ENCODE measurements around the gene BAG5.
"Not testable (repeated sequence)": the region's sequence is repeated elsewhere in the genome, so short reads cannot be mapped to it uniquely, and the experiment has no call there.

Gene BAG5

DNA sequence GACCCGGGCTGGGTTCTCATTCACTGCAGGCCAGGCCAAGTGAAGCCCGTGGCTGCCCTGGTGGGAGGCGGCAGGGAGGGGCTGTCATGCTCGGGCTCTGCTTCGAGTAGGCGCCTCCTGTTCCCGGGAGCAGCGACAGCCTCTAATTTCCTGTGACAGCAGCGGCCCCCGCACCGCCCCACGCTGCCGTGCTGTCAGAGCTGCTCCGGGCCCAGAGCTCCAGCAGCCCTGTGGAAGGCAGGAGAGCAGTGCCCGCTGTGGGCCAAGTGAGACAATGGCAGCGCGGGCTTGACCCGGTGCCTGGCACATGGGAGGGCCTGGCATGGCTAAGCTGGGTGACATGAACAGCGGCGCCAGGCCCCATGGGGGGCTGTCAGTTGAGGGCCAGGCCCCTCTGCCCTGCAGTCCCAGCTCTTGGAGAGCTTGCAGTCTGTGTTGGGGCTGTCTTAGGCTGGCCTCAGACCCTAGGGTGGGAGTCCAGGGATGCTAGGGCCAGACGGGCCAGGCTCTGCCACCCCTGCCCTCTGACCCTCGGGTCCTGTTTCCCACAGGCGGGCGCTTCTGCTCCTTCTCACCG is 28.4 kb downstream of the BAG5 start:
- no peak for DNase-seq

DNA sequence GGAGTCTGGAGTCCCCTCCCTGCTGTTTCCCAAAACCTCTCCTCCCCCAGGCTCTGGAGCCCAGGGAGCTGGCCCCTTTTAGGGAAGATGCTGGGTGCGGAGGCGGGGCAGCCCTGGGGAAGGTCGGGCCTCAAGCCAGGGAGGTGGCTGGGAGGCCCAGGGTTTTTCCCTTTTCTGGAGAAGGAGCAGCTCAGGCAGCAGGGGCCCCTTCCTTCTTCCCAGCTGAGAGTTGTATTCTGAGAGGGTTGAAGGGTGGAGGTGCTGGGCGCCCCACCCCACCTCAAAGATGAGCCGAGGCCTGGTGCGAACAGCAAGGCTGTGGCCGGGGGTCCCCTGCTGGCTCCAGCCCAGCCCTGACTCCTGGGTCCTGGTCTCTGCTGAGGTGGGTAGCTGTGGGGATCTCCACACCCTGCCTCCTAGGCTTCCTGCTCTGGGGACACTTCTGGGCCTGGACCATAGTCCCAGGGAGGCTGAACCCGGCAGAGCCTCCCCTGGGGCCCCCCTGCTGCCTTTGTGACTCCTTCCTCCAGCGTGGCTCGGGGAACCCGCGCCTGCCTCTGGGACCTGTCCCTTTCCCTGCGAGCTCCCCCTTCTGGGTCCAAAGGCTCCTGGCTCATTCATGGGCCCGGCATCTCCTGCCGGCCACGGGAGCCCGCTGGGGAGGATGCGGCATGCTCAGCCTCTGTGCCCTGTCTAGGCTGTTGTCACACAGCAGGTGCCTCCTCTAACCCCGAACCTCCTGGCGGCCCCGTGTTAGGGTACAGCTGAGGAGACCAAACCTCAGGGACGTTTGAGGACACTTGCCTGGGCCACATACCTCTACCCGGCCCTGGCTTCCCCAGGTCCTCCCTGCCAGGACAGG is 29.1 kb downstream of the BAG5 start:
- DNase-seq, result no peak

DNA sequence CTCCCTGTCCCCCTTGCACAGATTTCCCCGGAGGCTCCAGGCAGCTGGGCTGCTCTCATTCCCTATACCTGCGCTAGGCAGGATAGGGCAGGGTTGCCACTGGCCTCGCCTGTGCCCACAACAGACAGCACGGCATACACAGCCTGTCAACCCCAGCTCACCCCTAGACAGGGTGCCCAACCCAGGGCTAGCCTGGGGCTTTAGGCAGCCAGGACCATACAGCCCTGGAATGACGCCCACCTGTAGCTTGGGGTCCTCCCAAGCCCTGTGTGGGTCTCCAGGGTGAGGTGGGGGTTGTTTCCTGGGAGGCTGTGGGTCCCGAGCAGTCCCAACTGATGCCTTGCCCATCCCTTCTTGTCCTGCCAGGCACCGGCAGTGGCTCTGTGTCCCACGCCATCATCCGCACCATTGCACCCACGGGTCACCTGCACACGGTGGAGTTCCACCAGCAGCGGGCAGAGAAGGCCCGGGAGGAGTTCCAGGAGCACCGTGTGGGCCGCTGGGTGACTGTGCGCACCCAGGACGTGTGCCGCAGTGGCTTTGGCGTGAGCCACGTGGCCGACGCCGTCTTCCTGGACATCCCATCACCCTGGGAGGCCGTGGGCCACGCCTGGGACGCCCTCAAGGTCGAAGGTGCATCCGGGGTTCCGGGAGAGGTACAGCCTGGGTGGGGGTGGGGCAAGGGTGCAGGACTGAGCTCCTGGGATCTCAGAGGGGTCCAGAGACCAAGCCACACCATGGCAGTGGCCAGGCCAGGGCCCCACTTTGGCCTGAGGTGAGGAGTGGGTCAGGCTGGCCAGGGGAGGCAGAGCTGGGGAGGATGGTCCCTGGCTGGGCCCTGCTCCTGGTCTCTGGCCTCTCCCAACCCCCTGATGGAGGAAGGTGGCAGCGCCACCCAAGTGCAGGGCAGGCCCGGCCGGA is 30.0 kb downstream of the BAG5 start:
- no peak for DNase-seq

DNA sequence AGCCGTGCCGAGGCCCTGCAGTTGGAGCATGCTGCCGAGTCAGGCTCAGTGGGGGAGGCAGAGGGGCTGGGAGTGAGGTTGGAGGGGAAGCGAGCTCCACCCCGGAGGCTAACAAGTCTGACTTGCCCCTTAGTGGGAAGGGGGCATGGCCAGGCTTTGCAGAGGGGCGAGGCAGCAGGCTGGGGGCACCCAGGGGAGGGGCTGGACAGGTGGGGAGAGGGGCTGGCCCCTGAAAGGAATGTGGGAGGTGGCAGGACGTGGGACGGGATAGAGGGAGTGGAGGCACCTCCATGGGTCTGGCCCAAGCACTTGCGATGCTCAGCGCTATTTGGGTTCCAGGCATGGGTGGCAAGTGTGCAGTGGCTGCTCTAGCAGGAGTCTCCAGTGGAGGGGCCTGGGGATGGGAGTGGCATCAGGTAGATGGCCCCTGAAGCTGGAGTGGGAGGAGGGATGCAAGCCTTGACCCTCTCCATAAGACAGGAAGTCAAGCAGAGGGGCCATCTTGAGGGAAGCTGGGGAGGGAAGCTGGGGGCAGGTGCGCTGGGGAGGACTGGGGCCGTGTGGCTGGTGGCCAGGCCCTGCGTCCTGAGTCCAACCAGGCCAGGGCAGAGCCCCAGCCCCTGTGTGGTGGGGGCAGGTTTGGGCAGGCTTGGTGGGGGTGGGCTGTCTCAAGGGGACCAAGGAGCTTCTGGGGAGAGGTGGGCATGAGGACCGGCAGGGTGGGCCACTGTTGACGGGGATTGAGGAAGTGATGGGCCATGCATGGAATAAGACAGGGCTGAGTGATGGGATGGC is 30.8 kb downstream of the BAG5 start:
- no peak for DNase-seq

DNA sequence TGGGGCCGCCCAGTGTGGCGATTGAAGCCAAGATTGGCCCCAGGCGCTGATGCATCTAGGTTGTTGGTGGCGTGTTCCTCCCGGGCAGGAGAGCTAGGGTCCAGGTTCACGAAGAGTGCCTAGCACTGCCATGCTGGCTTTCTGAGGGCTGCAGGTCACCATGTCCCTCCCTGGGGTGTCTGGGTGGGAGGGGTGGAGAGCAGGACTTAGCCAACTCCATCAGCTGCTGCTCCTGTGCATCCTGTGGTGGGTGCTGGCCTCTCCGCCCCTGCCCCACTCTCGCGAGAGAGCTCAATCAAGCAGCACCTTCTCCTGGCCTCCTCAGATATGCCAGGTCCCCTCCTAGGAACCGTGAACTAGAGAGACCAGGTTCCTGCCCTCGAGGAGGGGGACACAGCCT is 31.6 kb downstream of the BAG5 start:
- DNase-seq, result no peak

DNA sequence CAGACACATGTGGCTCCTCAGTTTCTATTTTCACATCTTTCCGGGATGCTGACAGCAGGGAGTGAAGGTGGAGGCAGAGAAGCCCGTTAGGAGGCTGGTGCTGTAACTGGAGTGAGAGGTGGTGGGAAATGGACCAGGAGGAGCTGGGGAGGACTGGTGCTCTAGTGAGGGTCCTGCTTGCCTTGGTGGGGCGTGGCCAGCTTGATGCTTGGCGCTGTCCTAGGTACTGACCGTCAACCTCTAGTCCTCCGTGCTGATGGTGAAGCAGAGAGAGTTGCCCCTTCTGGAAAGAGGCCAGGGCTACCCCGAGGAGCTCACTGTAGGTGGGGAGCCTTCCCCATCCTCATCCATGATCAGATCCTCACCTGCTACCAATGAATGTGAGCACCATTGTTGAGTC is 32.1 kb downstream of the BAG5 start:
- no peak for DNase-seq

DNA sequence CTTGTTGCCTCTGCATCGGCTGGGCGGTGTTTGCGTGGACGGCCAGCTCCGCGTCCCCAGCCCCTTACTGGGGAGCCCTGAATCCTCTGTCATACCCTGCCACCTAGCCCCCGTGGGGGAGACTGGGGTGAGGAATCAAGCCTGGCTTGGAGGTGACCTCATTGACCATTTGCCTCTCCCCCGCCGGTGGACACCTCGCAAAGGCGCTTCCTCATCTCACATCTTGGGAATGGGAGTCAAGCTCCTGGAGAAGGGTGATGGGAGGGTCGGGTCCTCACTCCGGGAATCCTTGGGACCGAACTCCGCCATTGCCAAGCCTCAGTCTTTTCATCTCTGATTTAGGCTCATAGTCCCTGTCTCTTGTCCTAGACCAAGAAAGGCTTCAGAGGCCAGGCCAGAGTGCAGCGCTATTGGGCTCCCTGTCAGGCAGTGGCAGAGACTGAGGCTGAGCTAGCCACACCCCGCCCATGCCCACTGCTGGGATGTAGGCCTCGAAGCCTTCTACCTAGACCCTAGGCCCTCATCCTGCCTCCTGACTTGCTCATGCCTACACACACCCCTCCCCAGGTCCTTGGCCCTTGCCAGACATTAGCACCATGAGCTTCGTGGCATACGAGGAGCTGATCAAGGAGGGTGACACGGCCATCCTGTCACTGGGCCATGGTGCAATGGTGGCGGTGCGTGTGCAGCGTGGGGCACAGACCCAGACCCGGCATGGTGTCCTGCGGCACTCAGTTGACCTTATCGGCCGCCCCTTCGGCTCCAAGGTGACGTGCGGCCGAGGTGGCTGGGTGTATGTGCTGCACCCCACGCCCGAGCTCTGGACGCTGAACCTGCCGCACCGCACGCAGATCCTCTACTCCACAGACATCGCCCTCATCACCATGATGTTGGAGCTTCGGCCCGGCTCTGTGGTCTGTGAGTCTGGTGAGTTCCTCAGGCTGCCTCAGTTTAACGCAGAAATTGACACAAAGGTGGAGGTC is 32.8 kb downstream of the BAG5 start:
- no peak for DNase-seq

DNA sequence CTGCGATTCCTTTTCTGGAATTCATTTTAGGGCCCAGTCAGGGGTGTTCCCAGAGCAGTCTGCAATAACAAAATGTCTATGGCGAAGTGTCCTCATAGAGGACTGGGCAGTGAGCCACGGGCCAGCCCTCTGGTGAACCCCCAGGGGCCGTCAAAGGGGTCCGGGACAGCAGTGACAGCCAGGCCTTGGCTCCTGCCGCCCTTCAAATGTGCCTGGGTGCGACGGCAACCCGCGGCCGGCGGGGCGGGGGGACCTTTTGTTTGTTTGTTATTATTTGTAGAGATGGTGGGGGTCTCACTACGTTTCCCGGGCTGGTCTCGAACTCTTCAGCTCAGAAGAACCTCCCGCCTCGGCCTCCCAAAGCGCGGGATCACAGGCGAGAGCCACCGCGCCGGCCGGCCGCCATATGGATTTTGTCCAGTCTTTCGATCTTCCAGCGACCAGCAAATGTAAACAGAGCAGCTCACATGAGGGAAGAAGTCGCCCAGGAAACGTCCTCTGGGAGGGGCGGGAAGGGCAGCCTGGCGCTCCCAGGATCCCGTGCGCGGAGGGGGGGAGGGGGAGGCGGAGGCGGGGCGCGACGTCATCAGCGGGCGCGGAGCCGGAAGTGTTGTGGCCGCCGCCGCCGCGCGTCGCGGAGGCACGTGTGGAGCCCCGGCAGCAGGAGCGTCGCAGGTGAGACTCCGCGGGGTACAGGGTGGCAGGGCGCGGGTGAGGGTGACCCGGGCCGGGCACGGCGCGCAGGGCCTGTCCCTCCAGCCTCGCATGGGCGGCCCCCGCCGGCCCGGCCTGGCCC is 33.7 kb downstream of the BAG5 start, which contains the start of gene TRMT61A:
TSS of gene TRMT61A (plus strand) at position 610 of the 796 bp plus-strand sequence. CDS start 783 bp downstream, outside the sequence.
- peak; percentile 63 to 75 for DNase-seq

DNA sequence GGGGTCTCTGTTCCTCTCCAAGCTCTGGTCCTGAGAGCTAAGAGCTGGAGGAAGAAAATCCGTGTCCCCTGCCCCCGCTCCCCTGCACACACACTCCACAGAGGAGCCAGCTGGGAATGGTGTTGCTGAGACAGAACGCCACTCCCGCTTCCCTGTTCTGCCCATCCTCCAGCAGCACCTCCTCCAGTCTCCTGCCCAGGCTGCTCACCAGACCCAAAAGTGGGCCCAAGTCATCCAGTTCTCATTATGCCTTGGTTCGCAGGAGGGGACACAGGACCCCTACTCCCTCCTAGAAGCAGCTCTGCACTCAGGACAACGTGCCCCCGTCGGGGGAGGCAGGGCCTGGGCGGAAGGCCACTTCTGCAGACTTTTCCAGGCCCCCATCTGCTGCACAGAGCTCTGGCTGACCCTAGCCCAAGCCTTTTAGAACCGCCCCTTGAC is 34.3 kb downstream of the BAG5 start:
- no peak for DNase-seq

DNA sequence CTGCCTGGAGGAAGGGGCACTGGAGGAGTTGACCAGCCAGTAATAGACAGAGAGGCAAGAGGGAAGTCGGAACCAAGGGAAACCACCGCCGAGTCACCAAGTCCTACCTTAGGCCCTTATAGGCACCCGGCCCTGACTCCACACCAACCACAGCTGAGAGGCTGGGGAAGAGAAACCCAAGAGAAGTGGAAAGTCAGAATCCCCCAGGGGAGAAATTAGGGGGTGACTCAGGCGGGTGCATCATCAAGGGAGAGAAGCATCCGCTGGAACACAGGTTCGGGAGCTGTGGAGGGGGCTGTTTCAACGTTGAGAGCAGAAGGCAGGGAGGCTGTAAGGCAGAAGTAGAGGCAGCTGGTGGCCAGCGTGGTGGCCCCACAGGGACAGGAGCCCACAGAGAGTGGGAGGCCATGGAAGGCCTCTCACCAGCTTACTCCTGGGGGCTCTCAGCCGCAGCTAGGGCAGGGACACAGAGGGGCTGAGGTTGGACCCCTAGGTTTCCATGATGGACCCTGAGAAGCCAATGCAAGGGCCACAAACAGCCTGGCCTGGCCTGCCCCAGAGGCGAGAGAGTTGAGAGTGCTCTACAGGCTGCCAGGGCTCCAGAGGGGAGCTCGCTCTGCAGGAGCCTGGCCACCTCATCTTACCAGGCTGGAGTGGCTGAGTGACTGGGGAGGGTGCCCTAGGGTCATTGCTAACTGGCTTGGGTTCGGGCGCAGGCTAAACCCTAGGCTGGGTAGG is 34.9 kb downstream of the BAG5 start:
- DNase-seq, result no peak

DNA sequence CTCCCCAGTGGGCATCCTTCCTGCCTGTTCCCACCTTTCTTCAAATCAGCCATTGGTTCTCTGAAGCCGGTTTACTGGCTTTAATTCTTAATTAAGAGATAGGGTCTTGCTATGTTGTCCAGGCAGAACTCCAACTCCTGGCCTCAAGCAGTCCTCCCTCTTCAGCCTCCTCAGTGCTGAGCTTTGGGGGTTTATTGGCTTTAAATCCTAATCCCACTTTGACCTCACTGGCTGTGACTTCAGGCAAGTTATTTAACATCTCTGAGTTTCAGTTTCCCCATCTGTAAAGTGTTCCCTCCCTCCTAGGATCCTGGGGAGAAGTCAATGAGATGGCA is 35.6 kb downstream of the BAG5 start:
- no peak for DNase-seq

DNA sequence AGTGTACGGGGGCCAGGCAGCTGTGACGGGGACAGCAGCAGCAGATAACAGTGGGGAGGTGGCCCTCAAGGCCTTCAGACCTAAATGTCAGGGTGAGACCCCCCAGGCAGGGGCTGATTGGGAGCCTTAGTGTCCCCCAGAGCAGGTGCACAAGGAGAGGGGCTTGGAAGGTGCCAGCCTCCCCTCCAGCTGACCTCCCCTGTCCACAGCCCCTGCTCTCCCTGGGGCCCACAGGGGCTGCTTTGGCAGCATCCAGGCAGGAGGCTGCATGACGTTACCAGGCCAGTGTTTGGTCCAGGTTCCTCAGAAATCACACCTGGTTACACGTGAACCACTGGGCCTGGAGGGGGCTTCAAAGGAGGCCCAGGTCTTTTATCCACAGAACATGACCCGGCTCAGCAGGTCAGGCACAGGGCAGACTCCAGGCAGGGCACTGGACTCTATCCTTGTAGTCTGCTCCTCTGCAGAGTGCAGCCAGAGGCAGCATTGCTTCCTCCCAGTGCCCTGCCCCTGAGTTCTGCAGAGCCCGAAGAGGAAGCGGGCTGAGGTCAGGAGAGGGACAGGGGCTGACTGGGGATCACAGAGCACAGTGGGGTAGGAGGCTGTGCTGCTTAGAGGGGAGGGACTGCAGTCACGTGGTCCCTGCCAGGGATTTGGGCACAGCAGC is 36.1 kb downstream of the BAG5 start:
- no peak for DNase-seq

DNA sequence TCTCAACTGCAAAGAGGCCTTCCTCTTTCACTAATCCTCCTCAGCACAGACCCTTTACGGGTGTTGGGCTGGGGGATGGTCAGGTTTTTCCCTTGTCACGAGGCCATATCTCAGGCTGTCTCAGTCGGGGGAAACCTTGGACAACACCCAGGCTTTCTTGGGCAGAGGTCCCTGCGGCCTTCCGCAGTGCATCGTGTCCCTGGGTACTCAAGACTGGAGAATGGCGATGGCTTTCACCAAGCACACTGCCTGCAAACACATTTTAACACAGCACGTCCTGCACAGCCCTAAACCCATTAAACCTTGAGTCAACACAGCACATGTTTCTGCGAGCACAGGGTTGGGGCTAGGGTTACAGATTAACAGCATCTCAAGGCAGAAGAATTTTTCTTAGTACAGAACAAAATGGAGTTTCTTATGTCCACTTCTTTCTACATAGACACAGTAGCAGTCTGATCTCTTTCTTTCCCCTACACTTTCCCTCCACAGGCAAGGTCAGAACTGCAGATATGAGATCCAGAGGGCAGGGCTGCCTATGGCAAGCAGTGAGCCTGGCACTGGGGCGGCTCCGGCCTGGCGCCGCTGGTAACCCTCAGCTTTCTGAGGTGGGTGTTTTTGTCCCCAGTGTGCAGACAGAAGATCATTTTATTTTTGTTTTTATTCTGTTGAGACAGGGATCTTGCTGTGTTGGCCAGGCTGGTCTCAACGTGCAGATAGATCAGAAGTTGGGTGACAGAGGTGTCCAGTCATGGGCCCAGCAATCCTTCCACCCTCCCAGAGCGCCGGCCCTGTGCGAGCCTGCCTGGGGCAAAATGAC is 36.8 kb downstream of the BAG5 start:
- DNase-seq, result not testable (repeated sequence)

DNA sequence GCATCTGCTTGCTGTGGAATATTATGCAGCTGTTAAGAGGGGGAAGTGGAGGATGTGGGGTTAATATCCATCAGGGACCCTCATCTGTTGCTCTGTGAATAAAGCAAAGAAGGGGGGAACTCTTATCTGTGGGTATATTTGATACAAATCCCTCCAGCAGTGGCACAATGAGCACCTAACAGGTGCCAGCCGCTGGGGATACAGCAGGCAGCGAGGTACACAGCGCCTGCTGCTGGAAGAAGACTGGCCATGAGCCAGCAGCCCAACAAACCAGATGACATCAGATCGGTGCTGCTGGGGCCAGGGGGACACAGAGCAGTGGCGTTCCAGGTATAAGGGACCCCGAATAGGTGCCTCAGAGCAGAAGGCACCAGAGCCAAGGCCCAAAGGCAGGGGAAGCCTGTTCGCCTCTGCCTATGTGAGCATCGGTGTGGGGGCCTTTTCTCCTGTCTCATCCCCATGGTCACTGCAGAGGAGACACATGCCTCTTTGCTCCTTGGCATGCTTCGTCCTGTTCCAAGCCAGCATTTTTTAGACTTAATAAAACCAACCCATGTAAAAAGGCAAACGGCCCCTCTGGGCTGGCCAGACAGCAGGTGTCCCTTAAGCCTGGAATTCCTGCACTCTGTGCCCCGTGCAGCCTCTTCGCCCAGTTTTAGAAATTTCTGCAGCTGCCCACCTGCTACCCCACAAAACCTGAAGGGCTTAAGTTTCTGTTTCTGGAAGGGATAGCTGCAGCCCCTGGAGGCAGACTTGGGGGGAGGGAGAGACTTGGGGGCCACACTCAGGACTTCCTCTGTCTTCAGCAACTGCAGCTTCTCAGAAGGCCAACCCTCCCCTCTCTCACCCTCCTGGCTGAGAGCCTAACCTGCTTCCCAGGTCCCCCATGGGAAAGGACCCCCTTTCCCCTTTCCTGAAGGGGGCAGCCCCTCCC is 38.2 kb downstream of the BAG5 start:
- DNase-seq, result no peak

DNA sequence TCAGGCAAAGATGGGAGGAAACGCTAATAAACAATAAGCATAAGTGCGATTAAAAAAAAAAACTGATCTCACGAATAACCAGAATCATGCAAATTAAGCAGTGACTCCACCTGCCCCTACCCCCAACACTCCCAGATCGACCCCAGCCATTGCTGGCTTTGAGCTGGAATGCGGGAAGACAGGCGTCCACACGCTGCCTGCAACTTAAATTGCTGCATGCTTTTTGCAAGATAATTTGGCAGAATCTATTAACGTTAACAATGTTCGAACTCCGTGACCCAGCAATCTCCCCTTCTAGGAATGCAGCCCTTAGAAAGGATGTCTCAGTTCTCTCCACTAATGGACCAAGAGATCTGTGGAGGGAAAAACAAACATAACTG is 38.9 kb downstream of the BAG5 start:
- DNase-seq, result no peak

DNA sequence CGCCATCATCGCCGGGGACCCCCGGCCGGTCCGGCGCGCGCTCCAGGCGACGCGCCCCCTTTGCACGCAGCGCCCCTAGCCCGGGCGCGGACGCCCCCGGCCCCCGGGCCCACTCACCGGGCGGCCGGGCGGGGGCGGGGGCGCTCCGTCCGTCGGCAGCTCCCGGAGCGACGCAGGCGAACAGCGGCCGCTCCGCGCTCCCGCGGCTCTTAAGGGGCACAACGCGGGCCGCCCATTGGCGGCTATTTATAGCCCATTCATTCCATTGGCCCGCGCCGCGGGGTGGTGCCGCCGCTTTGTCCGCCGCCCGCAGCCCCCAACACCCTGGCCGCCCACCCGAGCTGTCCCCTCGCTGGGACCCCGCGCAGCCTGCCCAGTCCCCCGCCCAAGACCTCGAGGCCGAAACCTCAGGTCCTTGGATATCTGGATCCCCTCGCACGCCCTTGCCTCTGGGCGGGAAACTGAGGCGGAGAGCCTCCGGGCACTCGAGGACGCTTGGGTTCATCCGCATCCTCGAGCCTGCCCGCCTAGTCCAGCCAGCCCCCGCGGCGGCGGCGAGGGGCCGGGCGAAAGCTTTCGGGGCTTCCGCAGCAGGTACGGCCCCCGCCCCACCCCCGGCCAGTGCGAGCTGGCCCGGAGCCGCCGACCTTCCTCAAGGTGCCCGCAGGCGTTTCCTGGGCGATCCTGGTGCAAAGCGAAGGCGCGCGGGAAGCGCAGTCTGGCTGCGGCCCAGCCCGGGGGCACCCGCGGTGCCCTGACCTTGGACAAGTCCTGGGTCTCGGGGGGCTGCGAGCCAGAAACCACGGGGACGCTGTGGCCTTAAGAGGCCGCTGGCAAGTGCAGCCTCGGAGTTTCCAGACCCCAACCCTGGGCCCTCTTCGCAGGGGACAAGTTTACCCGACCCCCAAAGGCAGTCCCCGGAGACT is 39.5 kb downstream of the BAG5 start, which contains the start of gene CKB:
TSS of gene CKB (minus strand) at position 182 of the 926 bp plus-strand sequence. CDS start 337 bp downstream, outside the sequence.
- no peak for DNase-seq

All from stimulated activated CD4-positive, alpha-beta T cell treated with anti-CD3 and anti-CD28 coated beads, Interleukin-2, amount 100 ng/mL, for 48 hours (primary cell).